ENCODE results near the gene MACROD2. TPM values are rescaled to one million over a fixed set of nuclear protein-coding genes. Genes with fewer than 3 reads are reported as not detected.

MACROD2 gene
- total RNA-seq, 4 donors from 2014 or later: 1.8 to 4.8 (median 2.9) TPM

GRCh38 chr20:16003310-16003709 is 2008.0 kb downstream of the MACROD2 start:
- TF ChIP-seq POLR2A (IDR thresholded peaks at IDR 0.05): no peak
- no peak for TF ChIP-seq CTCF (IDR thresholded peaks at IDR 0.05)
- no peaks in the 10 kb centered on the region for H3K9me3 ChIP-seq
- no peaks in the 10 kb centered on the region for H3K27me3 ChIP-seq
- no peak overlapping the region for H3K4me3 ChIP-seq
- no peaks in the 10 kb centered on the region for H3K4me1 ChIP-seq
- H3K36me3 ChIP-seq: no peaks in the 10 kb centered on the region
- no peak overlapping the region for H3K27ac ChIP-seq
- intact Hi-C loops (cut with DNase I): no loop called here
- DNase-seq: no peak
- WGBS, 2 donors: 64% methylated on average over 1 of the region's 1 CpG; no CpG with 5 or more reads in 1 of the 2 donors

- 86 to 90% methylated on average over 17 to 18 of the region's 18 CpGs for WGBS, 2 donors
- Histone ChIP-seq H3K36me3 (no peaks in the 10 kb centered on the region), H3K27me3 (no peaks in the 10 kb centered on the region), H3K27ac (no peak overlapping the region), H3K4me3 (no peak overlapping the region), H3K4me1 (no peaks in the 10 kb centered on the region), H3K9me3 (no peaks in the 10 kb centered on the region)
- intact Hi-C loops (cut with DNase I): no loop called here
- DNase-seq: no peak
- TF ChIP-seq CTCF (IDR thresholded peaks at IDR 0.05) (no peak), POLR2A (IDR thresholded peaks at IDR 0.05) (no peak)
Observed at GRCh38 chr20:16004108-16004854, 2009.0 kb downstream of the MACROD2 start.

DNA sequence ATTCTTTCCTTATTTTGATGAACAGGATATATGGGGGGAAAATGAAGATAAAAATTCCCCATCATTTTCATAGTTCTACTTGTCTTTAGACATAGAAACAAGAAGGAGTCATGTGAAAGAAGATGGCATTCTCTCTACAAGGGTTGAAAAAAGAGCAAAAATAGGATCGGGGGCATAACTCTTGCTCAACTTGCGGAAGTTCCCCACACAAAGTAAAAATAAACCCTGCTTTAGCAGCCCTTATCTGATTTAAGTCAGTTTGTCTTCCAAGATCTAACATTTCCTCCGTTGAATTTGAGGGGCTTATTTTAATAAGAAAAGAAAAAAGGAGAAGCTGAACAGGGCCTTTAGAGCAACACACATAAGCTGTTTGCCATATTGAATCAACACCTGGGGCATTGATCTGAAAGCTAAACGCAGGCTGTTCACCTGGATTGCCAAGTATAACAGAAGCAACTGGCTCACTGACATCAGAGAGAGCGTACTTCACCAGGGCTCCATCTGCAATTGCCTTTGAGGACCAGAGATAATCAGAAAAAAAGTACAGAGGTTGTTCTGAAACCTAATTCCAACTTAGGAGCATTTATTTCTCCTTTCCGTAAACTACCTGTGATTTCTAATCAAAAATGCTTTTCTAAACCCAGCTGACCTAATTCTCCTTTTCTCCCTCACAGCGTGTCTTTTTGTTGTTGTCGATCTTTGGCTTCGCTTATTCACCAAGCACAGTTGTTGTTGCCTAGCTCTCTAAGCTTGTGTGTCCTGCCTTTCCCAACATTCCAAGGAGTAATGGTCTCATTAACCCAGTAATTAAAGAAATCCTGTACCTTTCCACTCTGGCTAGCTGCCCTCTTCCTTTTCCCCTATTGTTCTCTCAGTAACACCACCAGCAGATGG is 2010.0 kb downstream of the MACROD2 start:
- 71 to 76% methylated on average over 9 of the region's 9 CpGs for WGBS, 2 donors
- intact Hi-C loops (cut with DNase I): no loop called here
- no peak for DNase-seq
- Histone ChIP-seq H3K27ac (no peak overlapping the region), H3K4me3 (no peak overlapping the region), H3K36me3 (no peaks in the 10 kb centered on the region), H3K9me3 (no peaks in the 10 kb centered on the region), H3K27me3 (no peaks in the 10 kb centered on the region), H3K4me1 (no peaks in the 10 kb centered on the region)
- no peak for TF ChIP-seq POLR2A (IDR thresholded peaks at IDR 0.05)
- TF ChIP-seq CTCF (IDR thresholded peaks at IDR 0.05): no peak

DNA sequence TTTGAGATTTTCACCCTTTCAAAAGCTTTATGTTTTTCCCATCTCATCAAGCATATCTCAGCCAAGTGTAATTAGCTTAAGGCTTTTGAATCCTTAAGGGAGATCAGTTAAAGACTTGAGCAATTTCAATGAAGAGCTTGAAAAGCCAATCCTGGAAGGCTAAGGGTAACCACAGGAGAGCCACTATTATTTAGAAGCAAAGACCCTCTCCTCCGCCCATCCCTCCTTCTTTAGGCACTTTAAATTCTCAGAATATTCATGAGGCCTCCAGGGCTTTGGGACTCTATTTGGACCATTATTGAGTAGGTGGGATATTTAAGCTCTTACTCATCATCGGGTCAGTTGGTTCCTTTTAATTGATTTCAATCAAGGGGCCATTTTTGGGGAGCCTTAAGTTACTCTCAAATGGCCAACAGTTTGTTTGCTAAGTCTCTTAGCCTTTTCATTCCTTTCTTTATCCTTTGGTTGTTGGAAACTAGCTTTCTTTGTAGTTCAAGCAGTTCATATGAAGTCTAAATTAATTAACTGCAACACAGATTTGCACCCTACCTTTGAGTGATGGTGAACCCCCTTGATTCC is 2010.7 kb downstream of the MACROD2 start:
- Histone ChIP-seq H3K4me3 (no peak overlapping the region), H3K27ac (no peak overlapping the region), H3K4me1 (no peaks in the 10 kb centered on the region), H3K36me3 (no peaks in the 10 kb centered on the region), H3K27me3 (no peaks in the 10 kb centered on the region), H3K9me3 (no peaks in the 10 kb centered on the region)
- intact Hi-C loops (cut with DNase I): no loop called here
- TF ChIP-seq POLR2A (IDR thresholded peaks at IDR 0.05) (no peak), CTCF (IDR thresholded peaks at IDR 0.05) (no peak)
- WGBS, 2 donors: 80 to 83% methylated on average over 2 of the region's 2 CpGs
- no peak for DNase-seq

DNA sequence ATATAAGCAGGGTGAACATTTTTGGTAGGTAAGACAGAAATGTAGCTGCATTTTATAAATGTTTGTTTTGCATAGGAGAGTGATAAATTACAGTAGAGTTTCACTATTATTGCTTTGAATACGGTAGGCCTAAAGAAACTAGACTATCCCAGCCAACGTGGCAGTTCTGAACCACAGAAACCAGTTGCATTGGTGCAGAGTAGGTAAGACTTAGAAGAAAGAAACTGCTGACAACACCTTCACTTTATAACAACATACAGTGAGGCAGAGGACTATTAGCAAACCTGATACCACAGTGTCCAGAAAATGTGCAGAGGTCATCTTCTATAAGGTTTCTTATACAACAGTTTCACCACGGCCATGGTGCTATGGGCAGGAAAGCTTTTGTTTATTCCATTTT is 2011.8 kb downstream of the MACROD2 start:
- no peak overlapping the region for H3K27ac ChIP-seq
- 62 to 71% methylated on average over 3 of the region's 3 CpGs for WGBS, 2 donors
- no peak for DNase-seq
- H3K4me3 ChIP-seq: no peak overlapping the region
- intact Hi-C loops (cut with DNase I): no loop called here
- no peaks in the 10 kb centered on the region for H3K36me3 ChIP-seq
- no peaks in the 10 kb centered on the region for H3K4me1 ChIP-seq
- TF ChIP-seq CTCF (IDR thresholded peaks at IDR 0.05): no peak
- no peak for TF ChIP-seq POLR2A (IDR thresholded peaks at IDR 0.05)
- no peaks in the 10 kb centered on the region for H3K9me3 ChIP-seq
- no peaks in the 10 kb centered on the region for H3K27me3 ChIP-seq
